ENCODE results near the gene BCL11B.

BCL11B gene

GRCh38 chr14:99273766-99274345 lies 1.9 kb upstream of the BCL11B start:
- no peak for DNase-seq (ENCODE audit: low read depth)
- TF ChIP-seq CTCF (IDR thresholded peaks at IDR 0.05; ENCODE audit: low read length, missing control alignments) = no peak
- H3K4me3 ChIP-seq (replicated peaks; ENCODE audit: low read depth, low read length) = peak overlapping the region; percentile 47

- peak overlapping the region; percentile 58 for H3K4me3 ChIP-seq (replicated peaks; ENCODE audit: low read depth, low read length)
- no peak for TF ChIP-seq CTCF (IDR thresholded peaks at IDR 0.05; ENCODE audit: low read length, missing control alignments)
- no peak for DNase-seq (ENCODE audit: low read depth)
Measured at GRCh38 chr14:99272899-99273765, 1.1 kb upstream of the BCL11B start.

- TF ChIP-seq CTCF (IDR thresholded peaks at IDR 0.05; ENCODE audit: low read length, missing control alignments) = no peak
- H3K4me3 ChIP-seq (replicated peaks; ENCODE audit: low read depth, low read length) = peak overlapping the region; percentile 58
- DNase-seq (ENCODE audit: low read depth) = no peak
Measured at GRCh38 chr14:99272632-99272898, 568 bp upstream of the BCL11B start.

- peak overlapping the region; percentile 58 for H3K4me3 ChIP-seq (replicated peaks; ENCODE audit: low read depth, low read length)
- TF ChIP-seq CTCF (IDR thresholded peaks at IDR 0.05; ENCODE audit: low read length, missing control alignments) = no peak
- no peak for DNase-seq (ENCODE audit: low read depth)
Measured at GRCh38 chr14:99271221-99271941, 616 bp downstream of the BCL11B start.

- DNase-seq (ENCODE audit: low read depth) = no peak
- peak overlapping the region; percentile 58 for H3K4me3 ChIP-seq (replicated peaks; ENCODE audit: low read depth, low read length)
- no peak for TF ChIP-seq CTCF (IDR thresholded peaks at IDR 0.05; ENCODE audit: low read length, missing control alignments)
Measured at GRCh38 chr14:99270458-99271220, 1.4 kb downstream of the BCL11B start.

- H3K4me3 ChIP-seq (replicated peaks; ENCODE audit: low read depth, low read length) = no peak overlapping the region
- DNase-seq (ENCODE audit: low read depth) = no peak
- no peak for TF ChIP-seq CTCF (IDR thresholded peaks at IDR 0.05; ENCODE audit: low read length, missing control alignments)
Measured at GRCh38 chr14:99268810-99269707, 2.9 kb downstream of the BCL11B start.
